D341Med (cell line): ENCODE data around the gene KRTAP10-6.
"Not testable (repeated sequence)": the region's sequence is repeated elsewhere in the genome, so short reads cannot be mapped to it uniquely, and the experiment has no call there.

ENCODE experiments used
- DNase-seq: peaks from one replicate; pipeline ENCODE4 v3.0.0; 2012; ENCODE audit warnings: low spot score

KRTAP10-6 gene, protein sequence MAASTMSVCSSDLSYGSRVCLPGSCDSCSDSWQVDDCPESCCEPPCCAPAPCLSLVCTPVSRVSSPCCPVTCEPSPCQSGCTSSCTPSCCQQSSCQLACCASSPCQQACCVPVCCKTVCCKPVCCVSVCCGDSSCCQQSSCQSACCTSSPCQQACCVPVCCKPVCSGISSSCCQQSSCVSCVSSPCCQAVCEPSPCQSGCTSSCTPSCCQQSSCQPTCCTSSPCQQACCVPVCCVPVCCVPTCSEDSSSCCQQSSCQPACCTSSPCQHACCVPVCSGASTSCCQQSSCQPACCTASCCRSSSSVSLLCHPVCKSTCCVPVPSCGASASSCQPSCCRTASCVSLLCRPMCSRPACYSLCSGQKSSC

GRCh38 chr21:44592446-44593311 lies at the start of gene KRTAP10-6:
Gene KRTAP10-6 (minus strand): TSS chr21:44592505. CDS start chr21:44592484, 21 bp downstream.
- no peak for DNase-seq

- no peak for DNase-seq
These were observed 48.5 kb upstream of the KRTAP10-6 start for GRCh38 chr21:44640761-44641160.

- no peak for DNase-seq
These were observed 47.0 kb upstream of the KRTAP10-6 start for GRCh38 chr21:44639331-44639655.

DNA sequence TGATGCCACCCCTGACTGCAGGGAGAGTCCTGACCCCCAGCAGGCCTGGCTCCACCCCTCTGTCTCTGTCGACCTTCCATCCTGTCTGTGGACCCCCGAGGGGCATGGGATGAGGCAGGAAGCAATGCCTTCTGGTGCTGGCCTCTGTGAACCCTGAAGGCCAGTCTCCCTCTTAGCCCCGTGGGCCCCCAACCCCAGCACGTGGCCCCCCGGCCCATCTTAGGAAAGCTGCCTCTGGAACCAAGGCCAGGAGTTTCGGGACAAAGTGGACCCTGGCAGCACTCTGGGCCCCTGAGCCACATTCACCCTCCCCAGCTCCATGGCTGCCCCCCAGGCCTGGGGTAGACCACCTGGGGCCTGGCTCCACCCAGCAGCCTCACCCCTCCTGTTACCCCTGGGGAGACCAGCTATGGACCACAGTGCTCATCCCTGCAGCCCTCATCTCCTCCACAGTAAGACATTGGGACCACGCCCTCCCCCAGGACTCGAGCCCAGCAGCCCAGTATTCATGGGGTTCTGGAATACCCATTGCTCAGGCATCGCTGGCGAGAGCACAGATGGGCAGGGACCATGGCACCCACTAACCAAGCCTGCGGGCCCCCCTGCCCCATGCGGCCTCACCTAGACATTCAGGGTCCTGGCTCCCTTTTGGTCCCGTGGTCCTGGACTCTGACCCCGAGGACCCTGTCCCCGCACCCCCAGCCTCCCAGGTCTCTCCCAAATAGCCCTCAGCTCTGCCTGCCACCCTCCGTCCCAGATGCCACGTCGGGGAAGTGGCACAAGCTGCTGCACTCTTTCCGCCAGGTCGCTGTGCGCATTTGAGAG lies 46.4 kb upstream of the KRTAP10-6 start:
- not testable (repeated sequence) for DNase-seq

- not testable (repeated sequence) for DNase-seq
These were observed 45.6 kb upstream of the KRTAP10-6 start for GRCh38 chr21:44637851-44638348.

DNA sequence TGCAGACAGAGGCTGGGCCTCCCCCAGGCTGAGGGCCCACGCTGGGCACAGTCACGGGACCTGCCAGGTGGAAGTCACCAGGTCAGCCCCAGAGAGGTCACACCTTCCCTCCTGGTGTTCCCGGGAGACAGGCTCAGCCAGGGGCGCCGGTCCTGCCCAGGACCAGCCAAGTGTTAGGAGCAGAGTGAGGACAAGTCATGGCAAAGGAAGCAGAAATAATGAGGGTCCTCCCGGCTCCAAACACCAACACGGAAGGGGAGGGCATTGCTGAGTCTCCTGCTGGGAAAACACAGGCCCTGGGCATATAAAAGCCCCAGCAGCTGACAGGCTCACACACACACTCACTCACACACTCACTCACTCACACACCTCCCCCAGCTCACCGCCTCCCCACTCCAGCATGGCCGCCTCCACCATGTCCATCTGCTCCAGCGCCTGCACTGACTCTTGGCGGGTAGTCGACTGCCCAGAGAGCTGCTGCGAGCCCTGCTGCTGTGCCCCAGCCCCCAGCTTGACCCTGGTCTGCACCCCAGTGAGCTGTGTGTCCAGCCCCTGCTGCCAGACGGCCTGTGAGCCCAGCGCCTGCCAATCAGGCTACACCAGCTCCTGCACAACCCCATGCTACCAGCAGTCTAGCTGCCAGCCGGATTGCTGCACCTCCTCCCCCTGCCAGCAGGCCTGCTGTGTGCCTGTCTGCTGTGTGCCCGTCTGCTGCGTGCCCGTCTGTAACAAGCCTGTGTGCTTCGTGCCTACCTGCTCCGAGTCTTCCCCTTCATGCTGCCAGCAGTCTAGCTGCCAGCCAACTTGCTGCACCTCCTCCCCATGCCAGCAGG lies 44.9 kb upstream of the KRTAP10-6 start, which contains the start of gene KRTAP10-10:
TSS of gene KRTAP10-10 (plus strand) at position 339 of the 833 bp plus-strand sequence. CDS start at position 401, 62 bp downstream.
- DNase-seq, result no peak

DNA sequence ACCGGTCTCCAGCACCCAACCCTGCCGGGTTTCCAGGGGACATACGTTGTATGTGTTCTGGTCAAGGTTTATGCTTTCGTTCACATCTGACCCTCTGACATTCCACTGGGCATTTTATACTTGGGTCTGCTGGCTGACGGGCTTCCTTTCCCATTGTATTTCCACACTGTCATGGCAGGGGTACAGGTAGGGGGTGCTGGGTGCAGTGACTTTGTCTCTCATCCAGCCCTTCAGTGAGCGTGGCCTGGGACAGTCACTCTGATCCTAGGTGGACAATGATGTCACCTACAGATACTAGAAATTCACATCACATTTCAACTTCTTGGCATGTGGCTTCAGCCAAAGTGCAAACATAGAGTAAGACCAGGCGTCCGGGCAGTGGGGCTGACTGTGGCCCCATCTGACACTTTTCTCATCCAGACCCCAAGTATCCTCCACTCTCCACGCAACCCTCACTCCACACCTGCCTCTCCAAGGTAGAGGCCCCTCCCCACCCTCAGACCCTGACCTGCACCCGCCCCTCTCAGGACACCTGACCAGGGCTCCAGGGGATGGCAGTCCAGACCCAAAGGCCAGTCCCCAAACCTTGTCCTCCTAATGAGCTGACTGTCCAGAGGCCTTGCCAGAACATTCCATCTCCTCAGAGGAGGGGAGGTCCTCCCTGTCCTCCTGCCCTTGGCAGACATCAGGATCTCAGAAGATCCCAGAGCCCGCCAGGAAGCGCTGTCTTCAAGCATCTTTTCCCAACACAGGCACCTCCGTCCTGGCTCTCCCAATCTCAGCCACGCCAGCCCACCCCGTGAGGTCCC lies 44.1 kb upstream of the KRTAP10-6 start:
- DNase-seq, result no peak

- DNase-seq, result no peak
These were observed 39.8 kb upstream of the KRTAP10-6 start for GRCh38 chr21:44632067-44632466.

DNA sequence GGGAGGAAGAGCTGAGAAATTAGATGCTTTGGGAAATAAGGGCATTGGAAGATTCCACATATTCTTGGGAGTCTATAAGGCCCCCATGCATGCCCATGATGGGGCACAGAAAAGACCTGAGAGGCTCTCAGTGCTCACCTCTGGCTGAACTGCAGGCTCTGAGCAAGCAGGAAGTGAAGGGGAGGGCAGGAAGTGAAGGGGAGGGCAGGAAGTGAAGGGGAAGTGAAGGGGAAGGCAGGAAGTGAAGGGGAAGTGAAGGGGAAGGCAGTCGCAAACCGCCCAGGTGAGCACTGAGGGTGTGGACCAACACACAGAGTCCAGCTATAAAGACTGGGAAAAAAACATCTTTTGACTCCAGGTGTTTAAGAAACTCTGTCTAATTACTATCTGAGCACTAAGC lies 38.1 kb upstream of the KRTAP10-6 start:
- no peak for DNase-seq

DNA sequence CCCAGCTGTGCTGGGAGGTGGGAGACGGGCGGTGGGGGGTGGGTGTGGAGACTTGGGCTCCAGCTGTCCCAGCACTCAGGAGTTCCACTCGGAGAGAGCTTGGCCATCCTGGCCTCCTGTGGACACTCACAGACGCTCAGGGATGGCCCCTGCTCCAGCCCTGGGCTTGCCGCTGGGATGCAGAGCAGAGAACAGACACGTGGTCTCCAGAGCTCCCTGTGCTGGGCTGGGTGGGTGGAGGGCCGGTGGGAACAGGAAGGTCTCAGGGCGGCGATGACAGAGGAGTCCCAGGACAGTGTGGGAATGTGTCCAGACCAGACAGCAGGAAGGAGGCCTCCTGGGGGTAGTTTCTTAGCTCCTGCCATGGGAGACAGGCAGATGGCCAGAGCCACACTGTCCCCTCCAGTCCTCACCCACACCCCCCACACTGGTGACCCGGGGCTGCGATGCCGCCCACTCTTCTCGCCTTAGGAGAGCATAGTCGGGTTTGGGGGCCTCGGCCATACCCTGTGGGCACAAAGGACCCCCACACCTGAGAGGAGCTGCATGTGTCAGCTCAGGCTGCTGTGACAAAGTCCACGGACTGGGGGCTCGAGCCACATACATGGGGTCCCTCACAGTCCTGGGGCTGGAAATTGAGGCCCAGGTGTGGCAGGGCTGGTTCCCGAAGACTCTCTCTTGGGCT lies 36.5 kb upstream of the KRTAP10-6 start:
- DNase-seq, result no peak

- not testable (repeated sequence) for DNase-seq
These were observed 35.5 kb upstream of the KRTAP10-6 start for GRCh38 chr21:44627831-44628233.

GRCh38 chr21:44627181-44627822 lies 35.0 kb upstream of the KRTAP10-6 start:
- not testable (repeated sequence) for DNase-seq

DNA sequence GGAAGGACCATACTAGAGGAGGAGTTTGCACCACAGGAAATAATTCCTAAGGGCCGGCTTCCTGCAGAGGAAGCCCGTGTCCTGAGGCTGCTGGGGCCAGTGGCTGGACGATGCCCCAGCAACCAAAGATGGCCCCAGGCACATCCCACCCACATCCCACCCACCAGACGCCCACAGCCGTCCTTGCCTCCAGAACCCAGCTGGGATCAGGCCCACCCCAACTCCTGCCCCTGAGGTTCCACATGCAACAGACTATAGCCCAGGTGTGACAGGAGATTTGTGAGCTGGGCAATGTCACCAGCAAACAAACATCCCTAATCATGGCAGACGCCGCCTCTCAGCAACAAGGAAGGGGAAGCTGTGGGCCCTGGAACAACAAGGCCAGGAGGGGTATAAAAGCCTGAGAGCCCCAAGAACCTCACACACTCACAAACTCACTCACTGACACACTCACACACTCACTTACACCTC lies 34.4 kb upstream of the KRTAP10-6 start, which contains the start of gene KRTAP10-9:
TSS of gene KRTAP10-9 (plus strand) at position 421 of the 471 bp plus-strand sequence. CDS start 79 bp downstream, outside the sequence.
- DNase-seq, result no peak

DNA sequence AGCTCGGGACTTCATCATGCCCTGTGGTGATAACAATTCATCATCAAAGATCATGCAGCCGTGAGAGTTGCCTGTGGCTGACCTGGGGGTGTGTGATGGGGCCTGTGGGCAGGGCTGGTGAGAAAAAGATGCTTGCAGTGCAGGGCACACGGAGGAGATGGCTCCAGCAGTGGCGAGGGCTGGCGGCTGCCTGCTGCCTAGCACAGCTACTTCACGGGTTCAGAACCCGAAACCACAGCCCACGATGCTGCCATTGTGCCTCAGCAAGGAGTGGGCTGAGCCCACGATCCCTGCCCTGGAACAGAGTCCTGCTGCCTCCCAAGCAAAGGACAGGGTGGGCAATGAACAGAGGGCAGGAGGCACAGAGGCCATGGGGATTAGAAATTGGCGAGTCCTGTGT lies 34.0 kb upstream of the KRTAP10-6 start:
- no peak for DNase-seq

DNA sequence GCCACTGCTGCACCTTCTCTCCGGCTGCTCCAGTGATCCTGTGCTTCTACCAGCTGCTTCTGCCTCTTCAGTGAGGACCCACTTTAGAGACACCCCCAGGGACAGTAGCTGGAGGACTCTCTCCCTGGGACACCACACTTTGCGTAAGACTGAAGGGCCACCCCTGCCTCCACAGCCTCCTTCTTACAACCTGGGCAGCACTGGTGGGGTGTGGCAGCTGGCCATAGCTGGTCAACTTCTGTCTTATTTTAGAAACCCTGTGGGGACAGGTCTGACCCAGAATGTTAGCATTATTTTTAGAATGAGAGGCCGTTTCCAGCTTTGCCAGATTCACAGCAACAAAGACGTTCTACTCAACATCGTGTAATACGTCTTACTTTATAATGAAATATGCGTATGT lies 33.5 kb upstream of the KRTAP10-6 start:
- DNase-seq, result no peak

GRCh38 chr21:44623575-44623974 lies 31.3 kb upstream of the KRTAP10-6 start:
- DNase-seq, result no peak

GRCh38 chr21:44619886-44620285 lies 27.6 kb upstream of the KRTAP10-6 start:
- no peak for DNase-seq

- DNase-seq, result no peak
These were observed 26.6 kb upstream of the KRTAP10-6 start for GRCh38 chr21:44618909-44619308.

DNA sequence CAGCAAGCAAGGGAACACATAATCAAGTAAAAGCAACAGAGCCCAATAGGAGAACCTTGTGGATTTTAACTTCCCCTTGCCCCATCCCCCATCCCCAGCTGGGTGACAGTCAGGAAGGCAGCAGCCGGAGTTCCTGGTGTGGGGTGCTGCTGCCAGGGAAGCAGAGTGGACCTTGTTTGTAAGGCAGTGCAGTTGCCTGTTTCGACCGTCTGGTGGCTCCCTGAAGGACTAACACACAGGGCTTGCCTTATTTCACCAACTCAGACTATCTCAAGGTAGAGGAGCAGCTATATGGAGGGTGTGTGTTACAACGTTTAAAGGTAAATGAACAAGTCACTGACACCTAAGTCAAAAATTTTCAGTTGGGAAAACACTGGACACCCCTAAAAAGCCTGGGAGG lies 26.2 kb upstream of the KRTAP10-6 start:
- no peak for DNase-seq
